ENCODE measurements around the gene ADIPOQ.
"Not testable (repeated sequence)": the region's sequence is repeated elsewhere in the genome, so short reads cannot be mapped to it uniquely, and the experiment has no call there.

ADIPOQ gene

GRCh38 chr3:186826410-186826975, 16.0 kb upstream of the ADIPOQ start:
- DNase-seq (ENCODE audit: low read depth in 2 of 2) = no peak

GRCh38 chr3:186826976-186827857, 15.3 kb upstream of the ADIPOQ start:
- peak; percentile 64 to 67 for DNase-seq (ENCODE audit: low read depth in 2 of 2)

- DNase-seq (ENCODE audit: low read depth in 2 of 2) = no peak
These were observed 14.2 kb upstream of the ADIPOQ start for GRCh38 chr3:186828340-186828739.

GRCh38 chr3:186831798-186832197, 10.7 kb upstream of the ADIPOQ start:
- no peak for DNase-seq (ENCODE audit: low read depth in 2 of 2)

- DNase-seq (ENCODE audit: low read depth in 2 of 2) = no peak
These were observed 10.2 kb upstream of the ADIPOQ start for GRCh38 chr3:186832276-186832675.

GRCh38 chr3:186839874-186840641, 2.5 kb upstream of the ADIPOQ start:
- DNase-seq (ENCODE audit: low read depth in 2 of 2) = no peak

- DNase-seq (ENCODE audit: low read depth in 2 of 2) = no peak
These were observed 890 bp upstream of the ADIPOQ start for GRCh38 chr3:186841620-186842019.

GRCh38 chr3:186843039-186843432, 526 bp downstream of the ADIPOQ start:
- DNase-seq (ENCODE audit: low read depth in 2 of 2) = no peak

GRCh38 chr3:186844908-186845307, 2.4 kb downstream of the ADIPOQ start:
- no peak for DNase-seq (ENCODE audit: low read depth in 2 of 2)

GRCh38 chr3:186845756-186846155, 3.2 kb downstream of the ADIPOQ start:
- no peak for DNase-seq (ENCODE audit: low read depth in 2 of 2)

GRCh38 chr3:186847437-186847836, 4.9 kb downstream of the ADIPOQ start:
- DNase-seq (ENCODE audit: low read depth in 2 of 2) = no peak

GRCh38 chr3:186849374-186849975, 7.0 kb downstream of the ADIPOQ start:
- no peak for DNase-seq (ENCODE audit: low read depth in 2 of 2)

- DNase-seq (ENCODE audit: low read depth in 2 of 2) = not testable (repeated sequence)
These were observed 9.3 kb downstream of the ADIPOQ start for GRCh38 chr3:186851835-186852234.

GRCh38 chr3:186852994-186853393, 10.5 kb downstream of the ADIPOQ start:
- no peak for DNase-seq (ENCODE audit: low read depth in 2 of 2)

GRCh38 chr3:186854146-186854545, 11.6 kb downstream of the ADIPOQ start:
- DNase-seq (ENCODE audit: low read depth in 2 of 2) = no peak

GRCh38 chr3:186854954-186855353, 12.4 kb downstream of the ADIPOQ start:
- no peak for DNase-seq (ENCODE audit: low read depth in 2 of 2)

GRCh38 chr3:186857743-186858142, 15.2 kb downstream of the ADIPOQ start:
- no peak for DNase-seq (ENCODE audit: low read depth in 2 of 2)

- not testable (repeated sequence) for DNase-seq (ENCODE audit: low read depth in 2 of 2)
These were observed 22.8 kb downstream of the ADIPOQ start for GRCh38 chr3:186865215-186865853.

GRCh38 chr3:186866095-186866494, 23.6 kb downstream of the ADIPOQ start:
- DNase-seq (ENCODE audit: low read depth in 2 of 2) = not testable (repeated sequence)

GRCh38 chr3:186869253-186870100, 27.0 kb downstream of the ADIPOQ start:
- no peak for DNase-seq (ENCODE audit: low read depth in 2 of 2)
